Middle frontal gyrus (tissue), 1 donor: Measurements from ENCODE around the gene CIC.
A peak's percentile ranks its signal among the peaks of the same experiment; 100 is the strongest.
"Not testable (repeated sequence)": the region's sequence is repeated elsewhere in the genome, so short reads cannot be mapped to it uniquely, and the experiment has no call there.

ENCODE experiments used
- DNase-seq: peaks from one replicate; pipeline ENCODE4 v3.0.0-alpha.2; 2015; ENCODE audit warnings: low spot score; ENCODE audit errors: extremely low spot score

The CIC gene

DNA sequence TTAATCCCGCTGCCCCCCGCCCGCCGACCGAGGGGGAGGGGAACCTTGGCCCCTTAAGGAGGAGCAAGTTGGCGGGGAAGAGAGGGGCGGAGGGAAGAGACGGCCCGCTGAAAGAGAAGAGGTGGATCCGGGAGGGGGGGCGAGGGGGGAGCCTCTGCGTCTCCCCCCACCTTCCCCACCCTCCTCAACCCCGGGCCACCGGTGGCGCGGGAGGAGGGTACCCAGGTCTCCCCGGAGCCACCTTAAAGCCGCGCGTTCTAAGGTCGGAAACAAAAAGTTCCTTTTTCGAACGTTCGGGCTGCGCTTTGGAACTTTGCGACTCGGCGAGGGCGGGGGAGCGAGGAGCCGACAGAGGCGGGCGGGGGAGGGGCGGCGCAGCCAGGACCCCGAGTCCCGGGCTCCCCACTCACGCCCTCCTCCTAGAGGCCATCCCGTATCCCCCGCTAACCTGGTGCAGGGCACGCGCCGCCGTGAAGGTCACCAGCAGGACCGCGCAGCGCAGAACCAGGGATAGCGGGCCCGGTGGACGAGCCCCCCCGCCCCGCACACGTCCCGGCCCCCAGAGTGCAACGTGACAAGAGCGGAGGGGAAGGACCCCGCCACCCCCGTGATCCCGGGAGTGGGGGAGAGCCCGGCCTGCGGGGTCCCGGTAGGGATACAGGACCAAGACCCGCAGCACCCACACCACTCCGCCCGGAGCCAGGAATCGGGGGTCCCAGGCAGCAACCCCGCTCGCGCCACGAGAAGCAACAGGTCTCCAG, 14.8 kb upstream of the CIC start:
- DNase-seq: no peak

DNA sequence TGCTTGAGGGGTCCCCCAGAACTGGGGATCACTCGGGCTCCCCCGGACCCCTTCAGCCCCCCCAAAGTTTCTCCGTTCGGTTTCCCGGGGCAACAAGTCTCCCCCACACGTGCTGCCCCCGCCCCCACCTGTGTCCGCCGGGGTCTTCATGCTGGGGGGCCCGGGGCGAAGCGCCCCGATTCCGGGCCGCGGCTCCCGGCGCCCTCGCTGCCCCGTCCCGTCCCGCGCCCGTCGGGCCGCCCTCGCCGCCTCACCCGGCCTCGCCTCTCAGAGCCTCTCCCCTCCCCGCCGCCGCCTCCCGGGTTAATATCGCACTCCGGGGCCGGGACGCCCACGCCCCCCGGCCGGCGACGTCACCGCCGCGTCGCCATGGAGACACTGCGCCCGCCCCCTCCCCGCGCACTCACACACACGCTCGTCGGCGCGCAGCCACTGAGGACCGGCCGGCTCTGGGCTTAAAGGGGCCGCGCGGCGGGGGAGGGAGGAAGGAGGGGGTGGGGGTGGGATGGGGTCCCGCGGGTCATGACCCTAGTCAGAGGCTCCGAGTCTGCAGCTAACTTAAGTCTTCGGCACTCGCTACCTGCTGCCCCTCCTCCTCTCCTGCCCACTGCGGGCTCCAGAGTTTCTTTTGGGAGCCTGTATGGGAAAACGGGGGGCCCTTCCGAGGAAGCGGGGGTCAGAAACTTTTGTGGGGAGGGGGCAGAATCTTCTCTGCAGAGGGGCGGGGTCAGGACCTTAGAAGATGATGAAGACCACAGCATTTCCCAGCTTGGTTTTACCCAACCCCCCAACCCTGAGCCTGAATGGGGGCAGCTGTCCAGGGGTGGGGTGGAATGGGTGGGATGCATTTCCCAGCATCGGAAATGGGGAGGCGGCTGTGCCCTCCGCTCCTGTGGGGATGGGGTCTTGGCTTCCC, 13.9 kb upstream of the CIC start, which contains the start of gene ERF:
ERF (minus strand) TSS at position 279 of the 916 bp plus-strand sequence; CDS start at position 150, 129 bp downstream.
- peak; percentile 89 for DNase-seq

DNA sequence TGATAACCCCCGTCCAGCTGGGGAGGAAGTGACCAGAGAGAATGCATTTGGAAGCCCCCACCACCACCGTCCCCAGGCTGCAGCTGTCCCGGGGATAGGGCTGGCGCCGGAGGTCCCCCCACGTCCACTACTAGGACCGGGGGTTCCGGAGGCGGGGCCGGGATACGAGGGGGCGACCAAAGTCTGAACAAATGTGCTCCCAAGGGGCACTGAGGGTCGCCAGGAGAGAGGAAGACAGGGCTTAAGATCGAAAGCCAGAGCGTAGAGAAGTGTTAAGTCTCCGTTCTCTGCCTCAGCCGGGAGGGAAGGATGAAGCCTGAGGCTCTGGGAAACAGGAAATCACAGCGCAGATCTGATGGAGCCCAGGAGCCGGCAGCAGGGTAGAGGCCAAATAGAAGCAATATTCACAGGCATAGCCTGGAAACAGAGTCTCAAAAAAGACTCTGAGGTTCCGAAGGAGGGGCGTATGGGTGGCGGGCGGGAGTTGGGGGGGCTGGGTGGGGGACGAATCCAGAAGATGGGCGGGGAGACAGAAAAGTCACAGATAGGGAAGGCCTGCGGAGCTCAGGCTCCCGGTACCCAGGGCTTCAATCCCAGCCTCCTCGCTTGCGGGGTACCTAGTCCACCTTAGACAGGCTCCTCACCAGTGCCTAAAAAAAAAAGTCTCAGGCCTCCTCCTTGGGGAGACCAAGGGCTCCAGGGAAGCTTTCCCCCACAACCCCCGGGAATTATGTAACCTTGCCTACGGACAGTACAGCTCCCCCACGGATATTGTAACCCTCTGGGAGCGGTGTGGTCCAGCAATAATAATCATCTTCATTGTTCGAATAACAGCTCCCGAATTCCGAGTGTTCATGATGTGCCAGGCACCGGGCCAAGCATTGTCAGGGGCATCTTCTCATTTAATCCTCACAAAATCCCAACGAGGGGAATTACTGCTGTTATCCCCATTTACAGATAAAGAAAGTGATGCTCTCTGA, 13.0 kb upstream of the CIC start:
- no peak for DNase-seq

DNA sequence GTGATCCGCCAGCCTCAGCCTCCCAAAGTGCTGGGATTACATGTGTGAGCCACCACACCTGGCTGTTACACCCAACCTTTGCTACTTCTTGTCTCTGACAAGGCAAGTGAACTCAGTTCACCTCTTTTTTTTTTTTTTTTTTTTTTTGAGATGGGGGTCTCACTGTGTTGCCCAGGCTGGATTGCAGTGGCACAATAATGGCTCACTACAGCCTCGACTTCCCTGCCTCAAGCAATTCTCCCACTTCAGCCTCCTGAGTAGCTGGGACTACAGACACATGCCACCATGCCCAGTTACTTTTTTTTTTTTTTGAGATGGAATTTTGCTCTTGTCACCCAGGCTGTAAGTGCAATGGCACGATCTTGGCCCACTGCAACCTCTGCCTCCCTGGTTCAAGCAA, 11.2 kb upstream of the CIC start:
- not testable (repeated sequence) for DNase-seq

DNA sequence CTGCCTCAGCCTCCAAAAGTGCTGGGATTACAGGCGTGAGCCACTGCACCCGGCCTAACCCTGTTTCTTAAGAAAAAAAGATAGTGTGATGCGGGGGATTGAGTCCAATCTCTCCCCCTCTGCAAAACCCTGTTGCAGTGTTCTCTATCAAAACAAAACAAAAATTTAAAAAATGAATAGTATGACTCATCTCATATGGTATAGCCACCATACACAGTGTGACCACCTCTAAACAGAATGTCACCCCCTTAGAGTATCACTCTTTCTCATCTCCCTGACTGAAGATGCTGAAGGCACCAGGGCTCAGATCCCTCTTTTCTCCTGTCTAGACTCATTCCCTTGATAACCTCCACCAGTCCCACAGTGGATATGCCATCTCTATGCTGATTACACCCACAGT, 7.3 kb upstream of the CIC start:
- DNase-seq: no peak

DNA sequence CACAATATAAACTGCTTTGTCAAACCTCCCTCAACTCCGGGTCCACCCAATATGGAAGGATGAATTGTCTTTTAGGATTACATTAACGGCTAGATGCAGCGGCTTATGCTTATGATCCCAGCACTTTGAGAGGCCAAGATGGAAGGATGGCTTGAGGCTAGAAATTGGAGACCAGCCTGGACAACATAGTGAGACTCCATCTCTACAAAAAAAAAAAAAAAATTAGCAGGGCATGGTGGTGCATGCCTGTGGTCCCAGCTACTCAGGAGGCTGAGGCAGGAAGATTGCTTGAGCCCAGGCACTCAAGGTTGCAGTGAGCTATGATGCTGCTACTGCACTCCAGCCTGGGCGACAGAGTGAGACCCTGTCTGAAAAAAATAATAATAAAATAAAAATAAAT, 2.9 kb upstream of the CIC start:
- not testable (repeated sequence) for DNase-seq

DNA sequence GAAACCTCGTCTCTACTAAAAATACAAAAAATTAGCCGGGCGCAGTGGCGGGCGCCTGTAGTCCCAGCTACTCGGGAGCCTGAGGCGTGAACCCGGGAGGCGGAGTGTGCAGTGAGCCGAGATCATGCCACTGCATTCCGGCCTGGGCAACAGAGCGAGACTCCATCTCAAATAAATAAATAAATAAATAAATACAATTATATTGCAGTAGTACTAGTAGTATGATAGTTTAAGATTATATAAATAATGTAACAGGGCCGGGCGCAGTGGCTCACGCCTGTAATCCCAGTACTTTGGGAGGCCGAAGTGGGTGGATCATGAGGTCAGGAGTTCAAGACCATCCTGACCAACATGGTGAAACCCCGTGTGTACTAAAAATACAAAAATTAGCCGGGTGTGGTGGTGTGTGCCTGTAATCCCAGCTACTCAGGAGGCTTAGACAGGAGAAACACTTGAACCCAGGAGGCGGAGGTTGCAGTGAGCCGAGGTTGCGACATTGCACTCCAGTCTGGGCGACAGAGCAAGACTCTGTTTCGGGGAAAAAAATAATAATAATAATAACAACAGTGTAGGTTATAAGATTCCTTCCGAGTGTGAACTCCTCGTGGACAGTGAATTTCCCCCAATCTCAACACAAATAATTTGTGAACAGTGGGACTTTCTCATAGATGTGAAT, 2.0 kb upstream of the CIC start:
- DNase-seq: not testable (repeated sequence)

DNA sequence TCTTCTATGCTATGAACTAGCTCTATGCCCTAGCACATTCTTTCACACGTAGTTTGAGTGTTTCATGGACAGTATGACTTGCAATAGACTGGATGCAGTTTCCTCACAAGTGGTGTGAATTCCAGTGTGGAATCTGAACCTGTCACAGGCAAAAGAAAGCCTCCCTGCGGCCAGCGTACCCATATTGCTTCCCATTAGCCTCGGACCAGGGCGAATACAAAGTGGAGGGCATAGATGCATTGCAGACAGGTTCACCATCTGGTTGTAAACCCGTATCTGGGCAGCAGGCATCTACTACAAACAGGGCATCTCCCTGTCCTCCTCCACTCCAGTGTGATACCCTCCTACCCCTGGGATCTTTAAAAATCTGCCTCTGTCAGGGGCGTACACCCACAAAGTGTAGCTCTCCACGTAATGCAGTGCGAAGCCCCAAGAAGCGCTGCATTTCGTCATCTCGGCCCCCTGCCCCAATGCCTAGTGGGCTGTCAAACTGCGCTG, 1.4 kb upstream of the CIC start:
- DNase-seq: no peak

DNA sequence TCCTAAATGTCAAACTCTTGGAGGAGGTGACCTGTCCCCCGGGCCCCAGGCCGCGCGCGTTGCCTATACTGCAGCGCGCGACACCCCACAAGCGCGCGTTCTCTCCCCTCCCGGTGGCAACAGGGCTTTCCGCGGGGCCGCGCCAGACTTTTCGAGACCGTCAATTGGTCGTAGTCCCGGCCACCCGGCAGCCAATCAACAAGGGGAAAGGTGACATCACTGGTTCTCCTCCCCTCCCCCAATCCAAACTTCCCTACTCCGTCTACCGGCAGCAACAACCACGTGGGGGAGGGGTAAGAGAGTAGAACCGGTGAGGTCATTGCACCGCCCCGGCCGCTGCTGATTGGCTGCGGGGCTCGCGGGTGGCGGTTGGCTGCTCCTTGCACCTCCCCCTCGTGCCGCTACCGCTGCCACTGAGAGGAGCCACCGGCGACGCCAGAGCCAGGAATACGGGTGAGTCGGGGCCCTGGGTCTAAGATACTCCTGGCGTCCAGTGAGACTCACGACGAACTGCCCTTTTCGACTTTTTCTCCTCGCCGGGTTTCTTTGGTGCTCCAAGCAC, 829 bp upstream of the CIC start:
- peak; percentile 98 for DNase-seq

DNA sequence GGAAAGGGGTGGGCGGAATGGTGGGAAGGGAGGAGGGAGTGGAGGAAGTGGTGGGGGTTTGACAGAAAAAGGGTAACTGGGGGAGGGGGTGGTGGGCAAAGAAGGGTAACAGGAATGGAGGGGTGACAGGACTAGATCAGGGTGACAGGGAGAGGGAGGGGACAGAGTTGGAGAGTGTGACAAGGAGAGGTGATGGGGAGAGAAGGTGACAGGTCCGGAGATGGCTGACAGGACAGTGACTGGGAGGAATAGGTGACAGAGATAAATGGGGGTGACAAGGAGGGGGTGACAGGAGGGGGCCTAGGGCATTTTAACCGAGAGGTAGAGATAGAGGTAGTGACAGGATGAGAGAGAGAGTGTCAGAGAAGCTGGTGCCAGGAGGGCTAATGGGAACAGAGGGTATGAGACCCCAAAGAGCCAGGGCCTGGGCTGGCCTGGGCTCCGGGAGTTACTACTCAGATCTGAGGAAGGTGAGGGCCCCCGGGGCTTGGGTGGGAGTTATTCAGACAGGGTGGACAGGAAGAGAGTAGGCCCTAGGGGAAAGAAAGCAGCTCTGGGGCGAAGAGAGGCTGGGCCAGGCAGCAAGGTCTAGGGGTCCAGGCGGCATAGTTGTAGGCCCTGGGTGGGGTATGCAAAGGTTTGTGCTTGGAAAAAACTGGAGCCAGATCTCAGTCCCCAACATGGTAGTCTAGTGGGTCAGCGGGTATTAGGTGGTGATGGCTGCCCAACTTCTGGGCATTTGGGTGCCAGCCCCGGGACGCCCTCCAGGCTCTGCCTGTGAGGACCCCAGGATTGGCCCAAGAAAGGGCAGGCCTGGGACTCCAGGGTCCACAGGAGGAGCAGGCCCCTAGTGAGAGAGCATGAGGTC, 660 bp downstream of the CIC start:
- DNase-seq: no peak

DNA sequence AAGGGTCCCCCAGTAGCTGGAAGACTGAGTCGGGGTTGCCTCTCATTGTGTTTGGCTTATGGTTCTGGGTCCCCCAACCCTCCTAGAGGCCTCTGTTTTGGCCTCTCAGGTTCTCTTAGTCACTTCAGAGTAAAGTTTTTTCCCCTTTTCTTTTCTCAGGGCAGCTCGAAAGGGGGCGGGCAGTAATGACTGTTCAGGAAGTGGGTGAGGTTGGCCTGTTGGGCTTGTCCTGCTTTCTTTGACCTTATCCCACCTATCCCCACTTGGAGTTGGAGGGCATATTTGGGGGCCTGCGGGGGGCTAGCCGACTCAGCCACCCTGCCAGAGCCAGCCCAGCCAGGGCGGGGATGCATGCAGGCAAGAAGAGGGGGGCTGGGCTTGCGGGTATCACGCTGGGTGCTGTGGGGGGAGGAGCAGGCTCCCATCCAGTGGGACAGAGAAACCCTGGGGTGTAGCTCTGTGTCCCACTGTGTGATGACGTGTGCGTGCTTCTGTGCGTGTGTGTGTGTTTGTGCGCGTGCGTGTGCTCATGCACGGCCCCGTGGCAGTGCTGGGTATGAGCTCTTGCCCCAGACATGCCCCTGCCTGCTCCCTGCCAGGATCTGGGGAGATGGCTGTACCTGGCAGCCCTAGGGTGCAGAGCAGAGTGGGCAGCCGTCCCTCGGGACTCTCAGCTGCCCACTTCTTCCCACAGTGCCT, 1.4 kb downstream of the CIC start:
- no peak for DNase-seq

DNA sequence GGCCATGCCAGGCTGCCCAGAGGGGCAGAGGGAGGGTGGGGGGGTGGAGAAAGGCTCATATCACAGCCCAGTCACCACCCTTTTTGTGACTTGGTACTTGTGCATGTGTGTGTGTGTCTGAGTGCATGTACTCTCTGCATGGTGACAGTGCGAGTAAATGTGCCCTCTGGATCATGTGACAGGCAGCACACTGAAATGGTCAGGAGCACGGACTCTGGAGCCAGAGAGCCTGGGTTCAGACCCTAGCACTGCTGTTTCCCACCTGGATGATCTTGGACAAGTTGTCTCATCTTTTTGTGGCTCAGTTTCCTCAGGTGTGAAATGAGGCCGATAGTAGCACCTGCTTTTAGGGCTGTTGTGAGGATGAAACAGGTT, 2.0 kb downstream of the CIC start:
- DNase-seq: no peak

DNA sequence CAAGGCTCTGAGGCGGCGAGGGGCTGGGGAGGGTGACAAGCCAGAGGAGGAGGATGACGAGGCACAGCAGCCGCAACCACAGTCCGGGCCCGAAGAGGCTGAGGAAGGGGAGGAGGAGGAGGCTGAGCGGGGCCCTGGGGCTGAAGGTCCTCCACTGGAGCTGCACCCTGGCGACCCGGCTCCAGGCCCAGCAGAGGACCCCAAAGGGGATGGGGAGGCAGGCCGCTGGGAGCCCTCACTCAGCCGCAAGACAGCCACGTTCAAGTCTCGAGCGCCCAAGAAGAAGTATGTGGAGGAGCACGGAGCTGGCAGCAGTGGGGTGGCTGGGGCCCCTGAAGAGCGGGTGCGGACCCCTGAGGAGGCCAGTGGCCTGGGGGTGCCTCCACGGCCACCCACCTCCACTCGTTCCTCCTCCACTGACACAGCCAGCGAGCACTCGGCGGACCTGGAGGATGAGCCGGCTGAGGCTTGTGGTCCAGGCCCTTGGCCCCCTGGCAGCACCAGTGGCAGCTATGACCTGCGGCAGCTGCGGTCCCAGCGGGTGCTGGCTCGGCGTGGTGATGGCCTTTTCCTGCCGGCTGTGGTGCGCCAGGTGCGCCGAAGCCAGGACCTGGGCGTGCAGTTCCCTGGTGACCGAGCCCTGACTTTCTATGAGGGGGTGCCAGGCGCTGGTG, 2.9 kb downstream of the CIC start:
- no peak for DNase-seq

DNA sequence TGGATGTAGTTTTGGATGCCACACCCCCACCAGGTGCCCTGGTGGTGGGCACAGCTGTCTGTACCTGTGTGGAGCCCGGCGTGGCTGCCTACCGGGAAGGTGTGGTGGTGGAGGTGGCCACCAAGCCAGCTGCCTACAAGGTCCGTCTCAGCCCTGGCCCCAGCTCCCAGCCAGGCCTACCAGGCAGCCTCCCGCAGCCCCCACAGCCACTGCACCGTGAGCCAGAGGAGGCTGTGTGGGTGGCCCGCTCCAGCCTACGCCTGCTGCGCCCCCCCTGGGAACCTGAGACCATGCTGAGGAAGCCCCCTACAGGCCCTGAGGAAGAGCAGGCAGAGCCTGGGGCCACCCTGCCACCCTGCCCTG, 3.5 kb downstream of the CIC start:
- no peak for DNase-seq

DNA sequence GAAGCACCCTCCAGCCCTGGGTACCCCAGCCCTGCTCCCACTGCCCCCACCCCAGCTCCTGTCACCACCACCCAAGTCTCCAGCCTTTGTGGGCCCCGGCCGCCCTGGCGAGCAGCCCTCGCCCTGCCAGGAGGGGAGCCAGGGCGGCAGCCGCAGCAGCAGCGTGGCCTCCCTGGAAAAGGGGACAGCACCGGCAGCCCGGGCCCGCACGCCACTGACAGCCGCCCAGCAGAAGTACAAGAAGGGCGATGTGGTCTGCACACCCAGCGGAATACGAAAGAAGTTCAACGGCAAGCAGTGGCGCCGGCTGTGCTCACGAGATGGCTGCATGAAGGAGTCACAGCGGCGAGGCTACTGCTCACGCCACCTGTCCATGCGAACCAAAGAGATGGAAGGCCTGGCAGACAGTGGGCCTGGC, 3.9 kb downstream of the CIC start:
- no peak for DNase-seq

DNA sequence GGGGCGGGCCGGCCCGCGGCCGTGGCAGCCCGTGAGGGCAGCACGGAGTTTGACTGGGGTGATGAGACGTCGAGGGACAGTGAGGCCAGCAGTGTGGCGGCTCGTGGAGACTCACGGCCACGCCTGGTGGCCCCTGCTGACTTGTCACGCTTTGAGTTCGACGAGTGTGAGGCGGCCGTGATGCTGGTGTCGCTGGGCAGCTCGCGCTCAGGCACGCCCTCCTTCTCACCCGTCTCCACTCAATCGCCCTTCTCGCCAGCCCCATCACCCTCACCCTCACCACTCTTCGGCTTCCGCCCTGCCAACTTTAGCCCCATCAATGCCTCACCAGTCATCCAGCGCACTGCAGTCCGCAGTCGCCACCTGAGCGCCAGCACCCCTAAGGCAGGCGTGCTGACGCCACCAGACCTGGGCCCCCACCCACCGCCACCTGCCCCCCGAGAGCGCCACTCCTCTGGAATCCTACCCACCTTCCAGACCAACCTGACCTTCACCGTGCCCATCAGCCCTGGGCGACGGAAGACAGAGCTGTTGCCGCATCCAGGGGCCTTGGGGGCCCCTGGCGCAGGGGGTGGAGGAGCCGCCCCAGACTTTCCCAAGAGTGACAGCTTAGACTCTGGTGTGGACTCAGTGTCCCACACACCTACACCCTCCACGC, 4.5 kb downstream of the CIC start:
- no peak for DNase-seq

DNA sequence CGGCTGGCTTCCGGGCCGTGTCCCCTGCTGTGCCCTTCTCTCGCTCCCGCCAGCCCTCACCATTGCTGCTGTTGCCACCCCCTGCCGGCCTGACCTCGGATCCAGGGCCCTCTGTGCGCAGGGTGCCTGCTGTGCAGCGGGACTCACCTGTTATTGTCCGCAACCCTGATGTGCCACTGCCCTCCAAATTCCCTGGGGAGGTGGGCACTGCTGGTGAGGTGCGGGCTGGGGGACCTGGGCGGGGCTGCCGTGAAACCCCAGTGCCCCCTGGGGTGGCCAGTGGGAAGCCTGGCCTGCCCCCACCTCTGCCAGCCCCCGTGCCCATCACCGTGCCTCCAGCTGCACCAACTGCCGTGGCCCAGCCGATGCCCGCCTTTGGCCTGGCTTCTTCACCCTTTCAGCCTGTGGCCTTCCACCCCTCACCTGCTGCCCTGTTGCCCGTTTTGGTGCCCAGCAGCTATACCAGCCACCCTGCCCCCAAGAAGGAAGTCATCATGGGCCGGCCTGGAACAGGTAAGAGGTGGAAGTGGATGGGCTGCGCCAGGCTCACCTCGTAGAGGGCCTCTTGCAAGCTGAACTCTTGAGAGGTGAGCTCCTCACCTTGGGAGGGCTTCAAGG, 5.1 kb downstream of the CIC start:
- DNase-seq: no peak
